ENCODE results near the gene ZFPM1.

ZFPM1 gene

DNA sequence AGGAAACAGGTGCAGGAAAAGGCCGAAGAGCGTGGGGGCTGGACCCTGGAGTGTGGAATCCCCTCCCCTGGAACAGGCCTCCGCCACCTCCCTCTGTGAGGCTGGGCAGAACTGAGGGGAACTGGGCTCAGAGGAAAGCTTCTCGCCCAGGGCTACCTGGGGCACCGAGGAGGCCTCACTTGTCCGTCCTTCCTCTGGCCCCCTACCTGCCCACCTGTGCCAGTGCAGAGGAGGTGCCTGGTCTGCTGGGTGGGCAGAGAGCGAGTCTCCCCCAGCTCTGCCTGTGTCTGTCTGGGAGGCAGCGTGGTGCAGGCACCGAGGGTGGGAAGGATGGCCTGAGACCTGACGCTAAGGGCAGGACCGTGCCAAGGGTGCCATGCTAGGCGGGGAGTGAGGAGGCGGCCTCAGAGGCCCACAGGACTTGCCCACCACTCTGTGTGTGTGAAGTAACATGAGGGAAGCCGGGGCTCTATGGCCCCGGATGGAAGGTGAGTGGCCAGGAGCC lies 42.2 kb downstream of the ZFPM1 start:
- no peak overlapping the region for H2AFZ ChIP-seq (ENCODE audit: low read depth)
- peaks cover 64% of the 10 kb centered on the region; the same call in 1 of the 2 replicates for H3K27me3 ChIP-seq (ENCODE audit: insufficient read depth, low read depth)
- TF ChIP-seq, protein P1, sequence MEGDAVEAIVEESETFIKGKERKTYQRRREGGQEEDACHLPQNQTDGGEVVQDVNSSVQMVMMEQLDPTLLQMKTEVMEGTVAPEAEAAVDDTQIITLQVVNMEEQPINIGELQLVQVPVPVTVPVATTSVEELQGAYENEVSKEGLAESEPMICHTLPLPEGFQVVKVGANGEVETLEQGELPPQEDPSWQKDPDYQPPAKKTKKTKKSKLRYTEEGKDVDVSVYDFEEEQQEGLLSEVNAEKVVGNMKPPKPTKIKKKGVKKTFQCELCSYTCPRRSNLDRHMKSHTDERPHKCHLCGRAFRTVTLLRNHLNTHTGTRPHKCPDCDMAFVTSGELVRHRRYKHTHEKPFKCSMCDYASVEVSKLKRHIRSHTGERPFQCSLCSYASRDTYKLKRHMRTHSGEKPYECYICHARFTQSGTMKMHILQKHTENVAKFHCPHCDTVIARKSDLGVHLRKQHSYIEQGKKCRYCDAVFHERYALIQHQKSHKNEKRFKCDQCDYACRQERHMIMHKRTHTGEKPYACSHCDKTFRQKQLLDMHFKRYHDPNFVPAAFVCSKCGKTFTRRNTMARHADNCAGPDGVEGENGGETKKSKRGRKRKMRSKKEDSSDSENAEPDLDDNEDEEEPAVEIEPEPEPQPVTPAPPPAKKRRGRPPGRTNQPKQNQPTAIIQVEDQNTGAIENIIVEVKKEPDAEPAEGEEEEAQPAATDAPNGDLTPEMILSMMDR (conservative IDR thresholded peaks at IDR 0.05; ENCODE audit: low read depth, low read length): no peak
- H3K36me3 ChIP-seq (ENCODE audit: insufficient read depth): no peaks in the 10 kb centered on the region
- H3K4me1 ChIP-seq (ENCODE audit: low read depth, poor library complexity, severe bottlenecking): no peaks in the 10 kb centered on the region
- H4K20me1 ChIP-seq (ENCODE audit: insufficient read depth): no peaks in the 10 kb centered on the region
- H3K4me3 ChIP-seq (IDR thresholded peaks at IDR 0.05; ENCODE audit: insufficient read depth, low read depth, low read length): no peak overlapping the region
- no peak overlapping the region for H3K4me2 ChIP-seq
- H3K27ac ChIP-seq: no peak overlapping the region
- no peak overlapping the region for H3K9ac ChIP-seq
- no peaks in the 10 kb centered on the region for H3K79me2 ChIP-seq (ENCODE audit: insufficient read depth, low read depth)

DNA sequence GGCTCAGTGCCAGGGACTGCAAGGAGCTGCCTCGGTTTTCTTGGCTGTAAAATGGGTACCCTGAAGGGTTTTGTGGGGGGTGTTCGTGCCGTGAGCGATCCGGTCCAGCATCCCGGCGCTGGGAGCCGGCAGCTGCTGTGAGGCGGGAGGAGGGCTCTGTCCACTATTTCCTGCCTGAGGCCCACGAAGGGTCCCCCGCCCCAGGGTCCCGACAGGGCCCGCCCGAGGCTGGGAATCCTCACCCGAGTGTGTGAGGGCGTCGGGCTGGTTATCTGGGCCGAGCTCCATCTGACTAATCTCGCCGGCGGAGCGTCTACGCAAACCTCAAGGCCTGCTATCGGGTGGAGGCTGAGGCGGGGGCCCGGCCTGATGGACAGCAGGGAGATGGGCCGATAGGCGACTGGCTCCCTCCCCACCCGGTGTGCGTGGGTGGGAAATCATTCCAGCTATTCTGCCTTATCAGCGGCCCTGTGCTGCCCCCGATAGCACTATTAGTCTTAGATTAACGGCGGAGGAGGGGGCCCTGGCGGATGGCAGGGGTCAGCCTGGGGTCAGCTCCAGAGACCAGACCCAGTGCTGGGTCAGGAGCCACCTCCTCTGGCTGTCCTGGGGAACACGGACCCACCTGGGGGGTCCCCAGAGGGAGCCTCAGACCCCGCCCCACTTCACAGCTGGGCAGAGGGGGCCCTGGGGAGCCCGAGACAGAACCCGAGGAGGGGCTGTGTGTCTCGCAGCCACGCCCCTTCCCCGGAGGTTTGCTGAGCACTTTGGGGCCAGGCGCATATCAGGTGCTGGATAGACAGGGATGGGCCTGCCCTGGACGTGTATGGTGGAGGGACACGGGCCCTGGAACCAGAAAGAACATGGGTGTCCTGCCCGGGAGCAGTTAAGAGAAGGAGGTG lies 44.7 kb downstream of the ZFPM1 start:
- no peak overlapping the region for H3K4me3 ChIP-seq (IDR thresholded peaks at IDR 0.05; ENCODE audit: insufficient read depth, low read depth, low read length)
- H3K4me1 ChIP-seq (ENCODE audit: low read depth, poor library complexity, severe bottlenecking): no peaks in the 10 kb centered on the region
- H3K27ac ChIP-seq: no peak overlapping the region
- no peak overlapping the region for H3K4me2 ChIP-seq
- H2AFZ ChIP-seq (ENCODE audit: low read depth): no peak overlapping the region
- TF ChIP-seq, protein P1 (conservative IDR thresholded peaks at IDR 0.05; ENCODE audit: low read depth, low read length): no peak
- no peaks in the 10 kb centered on the region for H4K20me1 ChIP-seq (ENCODE audit: insufficient read depth)
- no peaks in the 10 kb centered on the region for H3K36me3 ChIP-seq (ENCODE audit: insufficient read depth)
- H3K27me3 ChIP-seq (ENCODE audit: insufficient read depth, low read depth): peaks cover 64% of the 10 kb centered on the region; the same call in 1 of the 2 replicates
- no peak overlapping the region for H3K9ac ChIP-seq
- no peaks in the 10 kb centered on the region for H3K79me2 ChIP-seq (ENCODE audit: insufficient read depth, low read depth)

DNA sequence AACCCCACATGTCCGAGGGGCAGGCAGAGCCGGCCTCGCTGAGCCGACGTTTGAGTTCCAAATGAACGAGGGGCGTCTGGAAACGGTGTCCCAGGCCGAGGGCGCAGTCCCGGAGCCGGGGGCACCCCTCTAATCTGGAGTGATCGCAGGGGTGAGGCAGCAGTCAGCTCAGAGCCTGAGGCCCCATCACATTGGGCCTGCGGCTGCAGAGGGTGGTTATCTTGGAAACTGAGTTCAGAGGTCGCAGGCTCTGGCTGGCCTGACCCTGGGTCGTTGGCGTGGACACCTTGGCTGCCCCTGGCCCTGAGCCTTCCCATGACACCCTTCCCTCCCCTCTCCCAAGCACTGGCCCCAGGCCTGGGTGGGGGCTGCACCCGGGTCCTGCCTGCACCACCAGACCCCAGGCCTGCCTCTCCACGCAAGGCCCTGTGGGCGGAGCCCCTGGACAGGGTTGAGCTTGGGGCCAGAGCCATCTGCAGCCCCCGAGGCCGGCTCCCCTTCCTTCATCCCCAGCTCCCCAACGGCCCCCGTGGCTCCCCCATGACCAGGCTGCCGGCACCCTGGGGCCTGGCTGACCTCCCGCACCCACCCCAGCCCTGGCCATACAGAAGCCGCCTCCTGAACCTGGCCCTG lies 45.6 kb downstream of the ZFPM1 start:
- Histone ChIP-seq H3K4me3 (IDR thresholded peaks at IDR 0.05; ENCODE audit: insufficient read depth, low read depth, low read length) (no peak overlapping the region), H3K4me2 (no peak overlapping the region), H2AFZ (ENCODE audit: low read depth) (no peak overlapping the region), H4K20me1 (ENCODE audit: insufficient read depth) (no peaks in the 10 kb centered on the region), H3K9ac (no peak overlapping the region), H3K27ac (no peak overlapping the region), H3K79me2 (ENCODE audit: insufficient read depth, low read depth) (no peaks in the 10 kb centered on the region), H3K4me1 (ENCODE audit: low read depth, poor library complexity, severe bottlenecking) (no peaks in the 10 kb centered on the region), H3K27me3 (ENCODE audit: insufficient read depth, low read depth) (peaks cover 67% of the 10 kb centered on the region; the same call in 1 of the 2 replicates), H3K36me3 (ENCODE audit: insufficient read depth) (no peaks in the 10 kb centered on the region)
- TF ChIP-seq, protein P1 (conservative IDR thresholded peaks at IDR 0.05; ENCODE audit: low read depth, low read length): no peak

DNA sequence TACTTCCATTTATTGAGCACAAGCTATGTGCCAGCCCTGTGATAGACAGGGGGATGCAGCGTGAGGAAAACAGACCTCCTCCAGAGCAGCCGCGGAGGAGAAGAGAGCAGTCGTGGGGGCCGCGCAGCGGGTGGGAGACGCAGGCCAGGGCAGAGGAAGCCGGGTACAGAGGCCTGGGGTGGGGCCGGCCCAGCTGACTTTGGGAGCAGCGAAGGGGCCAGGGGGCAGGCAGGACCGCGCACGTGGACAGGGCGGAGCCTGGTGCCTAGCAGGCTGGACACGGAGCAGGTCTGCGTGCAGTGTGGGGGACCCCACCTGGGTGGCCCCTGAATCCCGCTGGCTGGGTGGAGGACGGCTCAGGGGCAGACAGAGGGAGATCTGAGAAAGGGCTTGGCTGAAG lies 46.2 kb downstream of the ZFPM1 start:
- no peak overlapping the region for H3K4me3 ChIP-seq (IDR thresholded peaks at IDR 0.05; ENCODE audit: insufficient read depth, low read depth, low read length)
- no peaks in the 10 kb centered on the region for H4K20me1 ChIP-seq (ENCODE audit: insufficient read depth)
- TF ChIP-seq, protein P1 (conservative IDR thresholded peaks at IDR 0.05; ENCODE audit: low read depth, low read length): no peak

More for the DNA sequence above, 46.2 kb downstream of the ZFPM1 start:
- Histone ChIP-seq H3K9ac (no peak overlapping the region), H3K27me3 (ENCODE audit: insufficient read depth, low read depth) (peaks cover 67% of the 10 kb centered on the region; the same call in 1 of the 2 replicates), H3K4me1 (ENCODE audit: low read depth, poor library complexity, severe bottlenecking) (no peaks in the 10 kb centered on the region), H2AFZ (ENCODE audit: low read depth) (no peak overlapping the region), H3K4me2 (no peak overlapping the region), H3K79me2 (ENCODE audit: insufficient read depth, low read depth) (no peaks in the 10 kb centered on the region), H3K36me3 (ENCODE audit: insufficient read depth) (no peaks in the 10 kb centered on the region), H3K27ac (no peak overlapping the region)
